H9 (cell line): Measurements from ENCODE around the gene SP6. TPM values are rescaled to one million over a fixed set of nuclear protein-coding genes. Genes with fewer than 3 reads are reported as not detected.

ENCODE experiments used
- DNase-seq: peaks from one replicate; pipeline ENCODE4 v3.0.0-alpha.2; 2017
- H2AFZ ChIP-seq: one replicate; pipeline ENCODE4 v1.6.1; 2013; ENCODE audit warnings: mild to moderate bottlenecking, low read length, control low read depth, moderate library complexity
- H2AK5ac ChIP-seq: 2 replicates; pipeline ENCODE4 v1.6.1; 2013; ENCODE audit warnings: low read length, control low read depth, mixed read lengths; ENCODE audit not compliant: insufficient read length
- H2BK120ac ChIP-seq: one replicate; pipeline ENCODE4 v1.6.1; 2013; ENCODE audit warnings: low read depth, mild to moderate bottlenecking, low read length, control low read depth, inconsistent platforms; ENCODE audit not compliant: poor library complexity, severe bottlenecking
- H2BK12ac ChIP-seq: 2 replicates; pipeline ENCODE4 v1.6.1; 2013; ENCODE audit warnings: low read length, control low read depth, mixed read lengths, low read depth; ENCODE audit not compliant: insufficient read length
- H2BK15ac ChIP-seq: 2 replicates; pipeline ENCODE4 v1.6.1; 2013; ENCODE audit warnings: low read depth, low read length, control low read depth
- H2BK20ac ChIP-seq: one replicate; pipeline ENCODE4 v1.6.1; 2013; ENCODE audit warnings: low read depth, mild to moderate bottlenecking, low read length, control low read depth, inconsistent platforms; ENCODE audit not compliant: poor library complexity, severe bottlenecking
- H2BK5ac ChIP-seq: 2 replicates; pipeline ENCODE4 v1.6.1; 2013; ENCODE audit warnings: low read length, control low read depth, mixed read lengths; ENCODE audit not compliant: insufficient read length
- H3K14ac ChIP-seq: 2 replicates; pipeline ENCODE4 v1.6.1; 2013; ENCODE audit warnings: low read length, control low read depth; ENCODE audit not compliant: insufficient read depth
- H3K18ac ChIP-seq: 2 replicates; pipeline ENCODE4 v1.6.1; 2013; ENCODE audit warnings: low read depth, mild to moderate bottlenecking, mixed read lengths, low read length, control low read depth; ENCODE audit not compliant: insufficient read length
- H3K23ac ChIP-seq: 2 replicates; pipeline ENCODE4 v1.6.1; 2013; ENCODE audit warnings: low read length, control low read depth, mixed read lengths, low read depth; ENCODE audit not compliant: insufficient read length
- H3K23me2 ChIP-seq: 2 replicates; pipeline ENCODE4 v1.6.1; 2013; ENCODE audit warnings: low read depth, mild to moderate bottlenecking, mixed read lengths, low read length, control low read depth; ENCODE audit not compliant: insufficient read length, poor library complexity, severe bottlenecking
- H3K27ac ChIP-seq: 2 replicates; pipeline ENCODE4 v1.5.1; 2013; ENCODE audit warnings: low read length, control low read depth, mixed read lengths, low read depth; ENCODE audit not compliant: insufficient read length
- H3K27me3 ChIP-seq: 2 replicates; pipeline ENCODE4 v1.6.1; 2013; ENCODE audit warnings: low read length, control low read depth, inconsistent platforms; ENCODE audit not compliant: insufficient read depth
- H3K4ac ChIP-seq: 2 replicates; pipeline ENCODE4 v1.6.1; 2013; ENCODE audit warnings: low read depth, mild to moderate bottlenecking, control low read depth, inconsistent platforms, low read length, moderate library complexity
- H3K4me1 ChIP-seq: 2 replicates; pipeline ENCODE4 v1.6.1; 2013; ENCODE audit warnings: low read length, control low read depth, inconsistent platforms; ENCODE audit not compliant: insufficient read depth
- H3K4me2 ChIP-seq: 2 replicates; pipeline ENCODE4 v1.6.1; 2013; ENCODE audit warnings: low read length, control low read depth, mixed read lengths; ENCODE audit not compliant: insufficient read length, insufficient read depth
- H3K56ac ChIP-seq: 2 replicates; pipeline ENCODE4 v1.6.1; 2013; ENCODE audit warnings: low read depth, mild to moderate bottlenecking, mixed read lengths, low read length, control low read depth; ENCODE audit not compliant: insufficient read length
- H3K79me1 ChIP-seq: 2 replicates; pipeline ENCODE4 v1.6.1; 2013; ENCODE audit warnings: low read depth, mild to moderate bottlenecking, moderate library complexity, low read length, control low read depth, inconsistent platforms; ENCODE audit not compliant: insufficient read depth, poor library complexity, severe bottlenecking
- H3K79me2 ChIP-seq: 2 replicates; pipeline ENCODE4 v1.6.1; 2013; ENCODE audit warnings: low read length, control low read depth, inconsistent platforms; ENCODE audit not compliant: insufficient read depth
- H3K9ac ChIP-seq: 2 replicates; pipeline ENCODE4 v1.6.1; 2013; ENCODE audit warnings: low read length, control low read depth, mixed read lengths; ENCODE audit not compliant: insufficient read length; ENCODE audit errors: extremely low read depth
- H3K9me3 ChIP-seq: one replicate; pipeline ENCODE4 v1.6.1; 2013; ENCODE audit warnings: low read depth, low read length, inconsistent platforms; ENCODE audit not compliant: control insufficient read depth
- H3T11ph ChIP-seq: one replicate; pipeline ENCODE4 v1.6.1; 2013; ENCODE audit warnings: mild to moderate bottlenecking, low read length, control low read depth, inconsistent platforms
- H4K20me1 ChIP-seq: one replicate; pipeline ENCODE4 v1.6.1; 2013; ENCODE audit not compliant: control insufficient read depth, insufficient read length, insufficient read depth
- H4K5ac ChIP-seq: 2 replicates; pipeline ENCODE4 v1.6.1; 2013; ENCODE audit warnings: low read depth, mild to moderate bottlenecking, mixed read lengths, low read length, control low read depth; ENCODE audit not compliant: insufficient read length
- H4K8ac ChIP-seq: replicated peaks from 2 replicates; pipeline ENCODE4 v1.6.1; 2013; ENCODE audit warnings: low read length, control low read depth, mixed read lengths, low read depth; ENCODE audit not compliant: insufficient read length
- H4K91ac ChIP-seq: 2 replicates; pipeline ENCODE4 v1.6.1; 2013; ENCODE audit warnings: low read depth, mild to moderate bottlenecking, moderate library complexity, mixed read lengths, low read length, control low read depth; ENCODE audit not compliant: insufficient read length
- H3K27ac Mint-ChIP-seq, 3 experiments: 2 replicates in 2 of 3; 3 replicates in 1 of 3; pipeline ENCODE4 v1.8.0; 2020 to 2021; ENCODE audit warnings: mixed read lengths in 3 of 3, mild to moderate bottlenecking in 1 of 3, moderate library complexity in 1 of 3
- H3K27me3 Mint-ChIP-seq: 2 replicates; pipeline ENCODE4 v1.8.0; 2021; ENCODE audit warnings: low read depth, mild to moderate bottlenecking, moderate library complexity, mixed read lengths
- H3K36me3 Mint-ChIP-seq, 3 experiments: 2 replicates in 2 of 3; 3 replicates in 1 of 3; pipeline ENCODE4 v1.8.0; 2020 to 2021; ENCODE audit warnings: low read depth in 3 of 3, mixed read lengths in 3 of 3; ENCODE audit not compliant: insufficient read depth in 1 of 3
- H3K4me1 Mint-ChIP-seq, 2 experiments: 2 replicates each; pipeline ENCODE4 v1.8.0; 2020; ENCODE audit warnings: mixed read lengths in 2 of 2
- H3K4me3 Mint-ChIP-seq, 2 experiments: 2 replicates in 1 of 2; 3 replicates in 1 of 2; pipeline ENCODE4 v1.8.0; 2020 to 2021; ENCODE audit warnings: mild to moderate bottlenecking in 2 of 2, mixed read lengths in 2 of 2, moderate library complexity in 1 of 2
- H3K9me3 Mint-ChIP-seq, 2 experiments: 2 replicates in 1 of 2; 3 replicates in 1 of 2; pipeline ENCODE4 v1.8.0; 2020; ENCODE audit warnings: mild to moderate bottlenecking in 2 of 2, mixed read lengths in 2 of 2, moderate library complexity in 1 of 2
- WGBS: extraction: QIAGEN DNeasy Blood & Tissue Kit; methylation state at CpG from one replicate; pipeline ENCODE4 v1.1.7; 2013; ENCODE audit warnings: missing lambda C conversion rate, low lambda C conversion rate, mixed read lengths; ENCODE audit not compliant: insufficient read length; ENCODE audit errors: extremely low coverage; 5-methylcytosine and 5-hydroxymethylcytosine counted together
- total RNA-seq: library from RNA; stranded (reverse); gene quantifications from 2 replicates; pipeline ENCODE4 v1.2.1, GENCODE V29; 2021
- TF ChIP-seq, protein P1 (sequence below): fragments of 200-600 bp; sonication (generic); conservative IDR thresholded peaks from 3 replicates; pipeline ENCODE4 v1.8.0; 2021; ENCODE audit warnings: antibody characterized with exemption, mild to moderate bottlenecking

SP6 gene
- total RNA-seq, 1 experiment from 2014 or later = 0.90 TPM

GRCh38 chr17:47838636-47839035, 12.3 kb downstream of the SP6 start:
- Histone ChIP-seq H4K8ac (no peak overlapping the region), H3K79me2 (no peaks in the 10 kb centered on the region; the same call in 1 of the 2 replicates), H3K27me3 (no peaks in the 10 kb centered on the region), H3K14ac (no peak overlapping the region), H3K4ac (no peak overlapping the region), H3K27ac (no peak overlapping the region), H2BK120ac (no peak overlapping the region), H4K91ac (no peak overlapping the region), H4K5ac (no peak overlapping the region), H2BK12ac (no peak overlapping the region), H3K79me1 (no peaks in the 10 kb centered on the region), H2BK5ac (no peak overlapping the region), H3K9ac (no peak overlapping the region), H2AFZ (no peak overlapping the region), H3K4me2 (no peak overlapping the region), H3K18ac (no peak overlapping the region), H2AK5ac (no peak overlapping the region), H3K23ac (no peak overlapping the region), H3K23me2 (peaks cover 3% of the 10 kb centered on the region), H2BK15ac (no peak overlapping the region), H4K20me1 (no peaks in the 10 kb centered on the region), H3K56ac (no peak overlapping the region), H3K4me1 (no peaks in the 10 kb centered on the region; the same call in 1 of the 2 replicates), H3K9me3 (no peaks in the 10 kb centered on the region), H2BK20ac (no peak overlapping the region), H3T11ph (no peak overlapping the region)
- H3K4me1 Mint-ChIP-seq = peaks cover 17 to 23% of the 10 kb centered on the region in 2 experiments
- H3K27me3 Mint-ChIP-seq = peaks cover 4% of the 10 kb centered on the region
- no CpG with 5 or more reads among the region's 13 CpGs for WGBS
- TF ChIP-seq, protein P1, sequence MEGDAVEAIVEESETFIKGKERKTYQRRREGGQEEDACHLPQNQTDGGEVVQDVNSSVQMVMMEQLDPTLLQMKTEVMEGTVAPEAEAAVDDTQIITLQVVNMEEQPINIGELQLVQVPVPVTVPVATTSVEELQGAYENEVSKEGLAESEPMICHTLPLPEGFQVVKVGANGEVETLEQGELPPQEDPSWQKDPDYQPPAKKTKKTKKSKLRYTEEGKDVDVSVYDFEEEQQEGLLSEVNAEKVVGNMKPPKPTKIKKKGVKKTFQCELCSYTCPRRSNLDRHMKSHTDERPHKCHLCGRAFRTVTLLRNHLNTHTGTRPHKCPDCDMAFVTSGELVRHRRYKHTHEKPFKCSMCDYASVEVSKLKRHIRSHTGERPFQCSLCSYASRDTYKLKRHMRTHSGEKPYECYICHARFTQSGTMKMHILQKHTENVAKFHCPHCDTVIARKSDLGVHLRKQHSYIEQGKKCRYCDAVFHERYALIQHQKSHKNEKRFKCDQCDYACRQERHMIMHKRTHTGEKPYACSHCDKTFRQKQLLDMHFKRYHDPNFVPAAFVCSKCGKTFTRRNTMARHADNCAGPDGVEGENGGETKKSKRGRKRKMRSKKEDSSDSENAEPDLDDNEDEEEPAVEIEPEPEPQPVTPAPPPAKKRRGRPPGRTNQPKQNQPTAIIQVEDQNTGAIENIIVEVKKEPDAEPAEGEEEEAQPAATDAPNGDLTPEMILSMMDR = no peak
- no peak for DNase-seq
- H3K4me3 Mint-ChIP-seq = no peak overlapping the region
- no peak overlapping the region for H3K27ac Mint-ChIP-seq
- H3K9me3 Mint-ChIP-seq = no peaks in the 10 kb centered on the region; a peak in 1 of 5 replicates
- H3K36me3 Mint-ChIP-seq = peaks cover 0 to 20% (median 13%) of the 10 kb centered on the region in 3 experiments; a peak in 6 of 7 replicates
